OCI-LY7 (cell line): ENCODE data around the gene POU5F2. TPM values are rescaled to one million over a fixed set of nuclear protein-coding genes. Genes with fewer than 3 reads are reported as not detected.

Experiments
- BruUV-seq: library from RNA; stranded (reverse); fragments of 400-500 nt; replicated peaks from 2 replicates; lab custom pipeline; 2021; lab: Mats Ljungman, UMichigan
- CTCF ChIA-PET: fragments of 300-600 bp; sonication (Branson Sonifier 250); formaldehyde crosslinking; loops from one replicate; lab custom pipeline; 2022; ENCODE audit warnings: antibody characterized with exemption; ENCODE audit not compliant: unreplicated experiment; lab: Charles Lee
- POLR2A ChIA-PET: fragments of 300-600 bp; sonication (Branson Sonifier 250); formaldehyde crosslinking; loops from one replicate; lab custom pipeline; 2022; ENCODE audit warnings: antibody characterized with exemption; lab: Charles Lee
- DNase-seq: peaks from one replicate; pipeline ENCODE4 v3.0.0-alpha.2; 2015; ENCODE audit warnings: low spot score
- H2AFZ ChIP-seq: fragments of 200-600 bp; sonication (generic), shearing (Covaris generic); 2 replicates; pipeline ENCODE4 v1.6.1; 2014; ENCODE audit warnings: mild to moderate bottlenecking, antibody characterized with exemption, low read length, moderate library complexity
- H3K27ac ChIP-seq: fragments of 200-600 bp; sonication (generic); 2 replicates; pipeline ENCODE4 v1.5.1; 2014; ENCODE audit warnings: mixed run types, low read depth, mild to moderate bottlenecking, moderate library complexity, low read length, inconsistent platforms; ENCODE audit not compliant: poor library complexity, severe bottlenecking
- H3K36me3 ChIP-seq: fragments of 200-600 bp; sonication (generic); 2 replicates; pipeline ENCODE4 v1.6.1; 2014; ENCODE audit warnings: mild to moderate bottlenecking, antibody characterized with exemption, low read length, moderate library complexity, mixed read lengths; ENCODE audit not compliant: insufficient read depth
- H3K4me1 ChIP-seq: fragments of 200-600 bp; sonication (generic); 2 replicates; pipeline ENCODE4 v1.5.1; 2014; ENCODE audit warnings: mild to moderate bottlenecking, low read length; ENCODE audit not compliant: insufficient read depth, poor library complexity, severe bottlenecking
- H3K4me2 ChIP-seq: fragments of 200-600 bp; sonication (generic); 2 replicates; pipeline ENCODE4 v1.6.1; 2014; ENCODE audit warnings: mild to moderate bottlenecking, low read length
- H3K4me3 ChIP-seq: fragments of 200-600 bp; sonication (generic); 2 replicates; pipeline ENCODE4 v1.5.1; 2014; ENCODE audit warnings: mild to moderate bottlenecking, low read depth, low read length; ENCODE audit not compliant: poor library complexity, severe bottlenecking
- H3K79me2 ChIP-seq: fragments of 200-600 bp; sonication (generic); 2 replicates; pipeline ENCODE4 v1.6.1; 2016; ENCODE audit warnings: low read depth, mild to moderate bottlenecking, low read length, moderate library complexity, mixed read lengths; ENCODE audit not compliant: insufficient read depth
- H3K9me2 ChIP-seq: fragments of 200-600 bp; sonication (generic); 2 replicates; pipeline ENCODE4 v1.6.1; 2016; ENCODE audit warnings: mild to moderate bottlenecking, low read length, mixed read lengths; ENCODE audit not compliant: insufficient read depth
- H3K9me3 ChIP-seq: fragments of 200-600 bp; sonication (generic); 2 replicates; pipeline ENCODE4 v1.6.1; 2014; ENCODE audit warnings: mild to moderate bottlenecking, mixed run types, low read length, mixed read lengths
- H4K20me1 ChIP-seq: fragments of 200-600 bp; sonication (generic); 2 replicates; pipeline ENCODE4 v1.6.1; 2014; ENCODE audit warnings: mild to moderate bottlenecking, antibody characterized with exemption, low read length, moderate library complexity, mixed read lengths; ENCODE audit not compliant: insufficient read depth
- CTCF ChIP-seq: fragments of 200-600 bp; sonication (generic); conservative IDR thresholded peaks from 2 replicates; pipeline ENCODE4 v1.5.1; 2014; ENCODE audit warnings: mild to moderate bottlenecking, antibody characterized with exemption, low read length, moderate library complexity, mixed read lengths
- EZH2phosphoT487 ChIP-seq: fragments of 200-600 bp; sonication (generic); IDR thresholded peaks from 2 replicates; pipeline ENCODE4 v1.6.1; 2018; ENCODE audit warnings: low read depth, borderline replicate concordance, mild to moderate bottlenecking, mixed run types, antibody characterized with exemption, low read length, moderate library complexity, mixed read lengths
- intact Hi-C: fragments of 100-400 bp; cut with micrococcal nuclease; formaldehyde crosslinking; loops from one replicate; pipeline ENCODE4 v1.10.0; 2022; ENCODE audit not compliant: unreplicated experiment
- total RNA-seq, 2 experiments: library from RNA; depleted of rRNA in 1 of 2; stranded (reverse); fragments of >200 nt in 1 of 2; shearing (Covaris generic) in 1 of 2; gene quantifications; 2 replicates each; pipeline ENCODE4 v1.2.3, GENCODE V29; 2014 to 2022

Gene POU5F2
- total RNA-seq, 2 experiments from 2014 or later, result 1.0 to 1.5 TPM

GRCh38 chr5:93723005-93723404, 18.4 kb downstream of the POU5F2 start:
- no peak overlapping the region for H3K4me2 ChIP-seq
- no peaks in the 10 kb centered on the region for H3K9me3 ChIP-seq
- no peak overlapping the region for H3K27ac ChIP-seq
- intact Hi-C loops, result no loop called here
- no peaks in the 10 kb centered on the region for H3K4me1 ChIP-seq
- no peak overlapping the region for H3K4me3 ChIP-seq
- H4K20me1 ChIP-seq, result no peaks in the 10 kb centered on the region
- no peaks in the 10 kb centered on the region for H3K36me3 ChIP-seq
- DNase-seq, result no peak
- no peak for TF ChIP-seq CTCF
- no peak for TF ChIP-seq EZH2phosphoT487
- BruUV-seq, result no TSS peak
- POLR2A ChIA-PET, result no interaction called here
- no peak overlapping the region for H2AFZ ChIP-seq
- CTCF ChIA-PET, result no interaction called here
- no peaks in the 10 kb centered on the region for H3K79me2 ChIP-seq
- no peaks in the 10 kb centered on the region for H3K9me2 ChIP-seq

GRCh38 chr5:93722588-93722987, 18.8 kb downstream of the POU5F2 start:
- POLR2A ChIA-PET, result no interaction called here
- no TSS peak for BruUV-seq
- DNase-seq, result no peak
- H3K36me3 ChIP-seq, result no peaks in the 10 kb centered on the region
- intact Hi-C loops, result no loop called here
- TF ChIP-seq EZH2phosphoT487, result no peak
- TF ChIP-seq CTCF, result no peak
- no peaks in the 10 kb centered on the region for H3K9me3 ChIP-seq
- H3K9me2 ChIP-seq, result no peaks in the 10 kb centered on the region
- H3K27ac ChIP-seq, result no peak overlapping the region
- H2AFZ ChIP-seq, result no peak overlapping the region
- no peak overlapping the region for H3K4me3 ChIP-seq
- no peak overlapping the region for H3K4me2 ChIP-seq
- H3K79me2 ChIP-seq, result no peaks in the 10 kb centered on the region
- CTCF ChIA-PET, result no interaction called here
- no peaks in the 10 kb centered on the region for H3K4me1 ChIP-seq
- no peaks in the 10 kb centered on the region for H4K20me1 ChIP-seq

- ChIA-PET POLR2A (no interaction called here), CTCF (no interaction called here)
- DNase-seq, result no peak
- no peak overlapping the region for H3K4me3 ChIP-seq
- H4K20me1 ChIP-seq, result no peaks in the 10 kb centered on the region
- H3K4me1 ChIP-seq, result no peaks in the 10 kb centered on the region
- no peaks in the 10 kb centered on the region for H3K9me2 ChIP-seq
- no peak overlapping the region for H3K27ac ChIP-seq
- H3K9me3 ChIP-seq, result no peaks in the 10 kb centered on the region
- intact Hi-C loops, result no loop called here
- H3K79me2 ChIP-seq, result no peaks in the 10 kb centered on the region
- TF ChIP-seq EZH2phosphoT487 (no peak), CTCF (no peak)
- H3K4me2 ChIP-seq, result no peak overlapping the region
- H3K36me3 ChIP-seq, result no peaks in the 10 kb centered on the region
- no peak overlapping the region for H2AFZ ChIP-seq
- BruUV-seq, result no TSS peak
Measured at GRCh38 chr5:93721511-93721910, 19.9 kb downstream of the POU5F2 start.
